H9 (cell line): Measurements from ENCODE around the gene ELANE. TPM values are rescaled to one million over a fixed set of nuclear protein-coding genes. Genes with fewer than 3 reads are reported as not detected.

Experiments used
- DNase-seq: peaks from one replicate; pipeline ENCODE4 v3.0.0-alpha.2; 2017
- H2AFZ ChIP-seq: one replicate; pipeline ENCODE4 v1.6.1; 2013; ENCODE audit warnings: mild to moderate bottlenecking, low read length, control low read depth, moderate library complexity
- H2AK5ac ChIP-seq: 2 replicates; pipeline ENCODE4 v1.6.1; 2013; ENCODE audit warnings: low read length, control low read depth, mixed read lengths; ENCODE audit not compliant: insufficient read length
- H2BK120ac ChIP-seq: one replicate; pipeline ENCODE4 v1.6.1; 2013; ENCODE audit warnings: low read depth, mild to moderate bottlenecking, low read length, control low read depth, inconsistent platforms; ENCODE audit not compliant: poor library complexity, severe bottlenecking
- H2BK12ac ChIP-seq: 2 replicates; pipeline ENCODE4 v1.6.1; 2013; ENCODE audit warnings: low read length, control low read depth, mixed read lengths, low read depth; ENCODE audit not compliant: insufficient read length
- H2BK15ac ChIP-seq: 2 replicates; pipeline ENCODE4 v1.6.1; 2013; ENCODE audit warnings: low read depth, low read length, control low read depth
- H2BK20ac ChIP-seq: one replicate; pipeline ENCODE4 v1.6.1; 2013; ENCODE audit warnings: low read depth, mild to moderate bottlenecking, low read length, control low read depth, inconsistent platforms; ENCODE audit not compliant: poor library complexity, severe bottlenecking
- H2BK5ac ChIP-seq: 2 replicates; pipeline ENCODE4 v1.6.1; 2013; ENCODE audit warnings: low read length, control low read depth, mixed read lengths; ENCODE audit not compliant: insufficient read length
- H3K14ac ChIP-seq: 2 replicates; pipeline ENCODE4 v1.6.1; 2013; ENCODE audit warnings: low read length, control low read depth; ENCODE audit not compliant: insufficient read depth
- H3K18ac ChIP-seq: 2 replicates; pipeline ENCODE4 v1.6.1; 2013; ENCODE audit warnings: low read depth, mild to moderate bottlenecking, mixed read lengths, low read length, control low read depth; ENCODE audit not compliant: insufficient read length
- H3K23ac ChIP-seq: 2 replicates; pipeline ENCODE4 v1.6.1; 2013; ENCODE audit warnings: low read length, control low read depth, mixed read lengths, low read depth; ENCODE audit not compliant: insufficient read length
- H3K23me2 ChIP-seq: 2 replicates; pipeline ENCODE4 v1.6.1; 2013; ENCODE audit warnings: low read depth, mild to moderate bottlenecking, mixed read lengths, low read length, control low read depth; ENCODE audit not compliant: insufficient read length, poor library complexity, severe bottlenecking
- H3K27ac ChIP-seq: 2 replicates; pipeline ENCODE4 v1.5.1; 2013; ENCODE audit warnings: low read length, control low read depth, mixed read lengths, low read depth; ENCODE audit not compliant: insufficient read length
- H3K27me3 ChIP-seq: 2 replicates; pipeline ENCODE4 v1.6.1; 2013; ENCODE audit warnings: low read length, control low read depth, inconsistent platforms; ENCODE audit not compliant: insufficient read depth
- H3K4ac ChIP-seq: 2 replicates; pipeline ENCODE4 v1.6.1; 2013; ENCODE audit warnings: low read depth, mild to moderate bottlenecking, control low read depth, inconsistent platforms, low read length, moderate library complexity
- H3K4me1 ChIP-seq: 2 replicates; pipeline ENCODE4 v1.6.1; 2013; ENCODE audit warnings: low read length, control low read depth, inconsistent platforms; ENCODE audit not compliant: insufficient read depth
- H3K4me2 ChIP-seq: 2 replicates; pipeline ENCODE4 v1.6.1; 2013; ENCODE audit warnings: low read length, control low read depth, mixed read lengths; ENCODE audit not compliant: insufficient read length, insufficient read depth
- H3K56ac ChIP-seq: 2 replicates; pipeline ENCODE4 v1.6.1; 2013; ENCODE audit warnings: low read depth, mild to moderate bottlenecking, mixed read lengths, low read length, control low read depth; ENCODE audit not compliant: insufficient read length
- H3K79me1 ChIP-seq: 2 replicates; pipeline ENCODE4 v1.6.1; 2013; ENCODE audit warnings: low read depth, mild to moderate bottlenecking, moderate library complexity, low read length, control low read depth, inconsistent platforms; ENCODE audit not compliant: insufficient read depth, poor library complexity, severe bottlenecking
- H3K79me2 ChIP-seq: 2 replicates; pipeline ENCODE4 v1.6.1; 2013; ENCODE audit warnings: low read length, control low read depth, inconsistent platforms; ENCODE audit not compliant: insufficient read depth
- H3K9ac ChIP-seq: 2 replicates; pipeline ENCODE4 v1.6.1; 2013; ENCODE audit warnings: low read length, control low read depth, mixed read lengths; ENCODE audit not compliant: insufficient read length; ENCODE audit errors: extremely low read depth
- H3K9me3 ChIP-seq: one replicate; pipeline ENCODE4 v1.6.1; 2013; ENCODE audit warnings: low read depth, low read length, inconsistent platforms; ENCODE audit not compliant: control insufficient read depth
- H3T11ph ChIP-seq: one replicate; pipeline ENCODE4 v1.6.1; 2013; ENCODE audit warnings: mild to moderate bottlenecking, low read length, control low read depth, inconsistent platforms
- H4K20me1 ChIP-seq: one replicate; pipeline ENCODE4 v1.6.1; 2013; ENCODE audit not compliant: control insufficient read depth, insufficient read length, insufficient read depth
- H4K5ac ChIP-seq: 2 replicates; pipeline ENCODE4 v1.6.1; 2013; ENCODE audit warnings: low read depth, mild to moderate bottlenecking, mixed read lengths, low read length, control low read depth; ENCODE audit not compliant: insufficient read length
- H4K8ac ChIP-seq: replicated peaks from 2 replicates; pipeline ENCODE4 v1.6.1; 2013; ENCODE audit warnings: low read length, control low read depth, mixed read lengths, low read depth; ENCODE audit not compliant: insufficient read length
- H4K91ac ChIP-seq: 2 replicates; pipeline ENCODE4 v1.6.1; 2013; ENCODE audit warnings: low read depth, mild to moderate bottlenecking, moderate library complexity, mixed read lengths, low read length, control low read depth; ENCODE audit not compliant: insufficient read length
- H3K27ac Mint-ChIP-seq, 3 experiments: 2 replicates in 2 of 3; 3 replicates in 1 of 3; pipeline ENCODE4 v1.8.0; 2020 to 2021; ENCODE audit warnings: mixed read lengths in 3 of 3, mild to moderate bottlenecking in 1 of 3, moderate library complexity in 1 of 3
- H3K27me3 Mint-ChIP-seq: 2 replicates; pipeline ENCODE4 v1.8.0; 2021; ENCODE audit warnings: low read depth, mild to moderate bottlenecking, moderate library complexity, mixed read lengths
- H3K36me3 Mint-ChIP-seq, 3 experiments: 2 replicates in 2 of 3; 3 replicates in 1 of 3; pipeline ENCODE4 v1.8.0; 2020 to 2021; ENCODE audit warnings: low read depth in 3 of 3, mixed read lengths in 3 of 3; ENCODE audit not compliant: insufficient read depth in 1 of 3
- H3K4me1 Mint-ChIP-seq, 2 experiments: 2 replicates each; pipeline ENCODE4 v1.8.0; 2020; ENCODE audit warnings: mixed read lengths in 2 of 2
- H3K4me3 Mint-ChIP-seq, 2 experiments: 2 replicates in 1 of 2; 3 replicates in 1 of 2; pipeline ENCODE4 v1.8.0; 2020 to 2021; ENCODE audit warnings: mild to moderate bottlenecking in 2 of 2, mixed read lengths in 2 of 2, moderate library complexity in 1 of 2
- H3K9me3 Mint-ChIP-seq, 2 experiments: 2 replicates in 1 of 2; 3 replicates in 1 of 2; pipeline ENCODE4 v1.8.0; 2020; ENCODE audit warnings: mild to moderate bottlenecking in 2 of 2, mixed read lengths in 2 of 2, moderate library complexity in 1 of 2
- WGBS: extraction: QIAGEN DNeasy Blood & Tissue Kit; methylation state at CpG from one replicate; pipeline ENCODE4 v1.1.7; 2013; ENCODE audit warnings: missing lambda C conversion rate, low lambda C conversion rate, mixed read lengths; ENCODE audit not compliant: insufficient read length; ENCODE audit errors: extremely low coverage; 5-methylcytosine and 5-hydroxymethylcytosine counted together
- total RNA-seq: library from RNA; stranded (reverse); gene quantifications from 2 replicates; pipeline ENCODE4 v1.2.1, GENCODE V29; 2021
- TF ChIP-seq, protein P1 (sequence below): fragments of 200-600 bp; sonication (generic); conservative IDR thresholded peaks from 3 replicates; pipeline ENCODE4 v1.8.0; 2021; ENCODE audit warnings: antibody characterized with exemption, mild to moderate bottlenecking

The ELANE gene
- total RNA-seq, 1 experiment from 2014 or later = not detected

DNA sequence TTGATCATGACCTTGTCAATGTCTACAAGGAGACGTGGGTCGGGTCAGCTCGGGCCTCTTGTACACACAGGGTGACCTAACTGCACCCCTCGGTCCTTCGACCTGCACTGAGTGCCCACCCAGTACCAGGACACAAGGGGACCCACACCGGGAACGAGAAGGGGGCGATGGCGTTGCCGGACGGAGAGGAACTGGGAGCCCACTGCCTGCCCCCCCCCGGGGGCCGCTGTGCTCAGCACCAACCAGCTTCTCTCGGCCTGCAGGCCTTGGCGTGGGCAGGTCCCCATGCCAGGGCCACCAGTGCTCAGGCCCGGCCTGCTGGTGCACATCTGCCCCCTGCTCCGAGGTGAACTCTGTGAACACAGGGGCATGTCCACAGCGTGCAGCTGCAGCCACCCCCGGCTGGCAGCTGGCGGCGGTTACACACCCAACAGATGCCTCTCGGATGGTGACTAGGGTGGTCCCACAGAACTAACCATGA, 21.5 kb downstream of the ELANE start:
- no peak overlapping the region for H3K23ac ChIP-seq
- Mint-ChIP-seq H3K4me3 (no peak overlapping the region), H3K27ac (peak overlapping the region; percentile 65 to 81 (median 79); a peak in 1 of 7 replicates)

More for the DNA sequence above, 21.5 kb downstream of the ELANE start:
- no peak overlapping the region for H4K91ac ChIP-seq
- no peak overlapping the region for H3K27ac ChIP-seq
- peaks cover 6 to 7% of the 10 kb centered on the region in 2 experiments for H3K9me3 Mint-ChIP-seq
- H3K4me1 Mint-ChIP-seq = peaks cover 0 to 6% of the 10 kb centered on the region in 2 experiments; a peak in 2 of 4 replicates
- no peak overlapping the region for H3K14ac ChIP-seq
- TF ChIP-seq, protein P1, sequence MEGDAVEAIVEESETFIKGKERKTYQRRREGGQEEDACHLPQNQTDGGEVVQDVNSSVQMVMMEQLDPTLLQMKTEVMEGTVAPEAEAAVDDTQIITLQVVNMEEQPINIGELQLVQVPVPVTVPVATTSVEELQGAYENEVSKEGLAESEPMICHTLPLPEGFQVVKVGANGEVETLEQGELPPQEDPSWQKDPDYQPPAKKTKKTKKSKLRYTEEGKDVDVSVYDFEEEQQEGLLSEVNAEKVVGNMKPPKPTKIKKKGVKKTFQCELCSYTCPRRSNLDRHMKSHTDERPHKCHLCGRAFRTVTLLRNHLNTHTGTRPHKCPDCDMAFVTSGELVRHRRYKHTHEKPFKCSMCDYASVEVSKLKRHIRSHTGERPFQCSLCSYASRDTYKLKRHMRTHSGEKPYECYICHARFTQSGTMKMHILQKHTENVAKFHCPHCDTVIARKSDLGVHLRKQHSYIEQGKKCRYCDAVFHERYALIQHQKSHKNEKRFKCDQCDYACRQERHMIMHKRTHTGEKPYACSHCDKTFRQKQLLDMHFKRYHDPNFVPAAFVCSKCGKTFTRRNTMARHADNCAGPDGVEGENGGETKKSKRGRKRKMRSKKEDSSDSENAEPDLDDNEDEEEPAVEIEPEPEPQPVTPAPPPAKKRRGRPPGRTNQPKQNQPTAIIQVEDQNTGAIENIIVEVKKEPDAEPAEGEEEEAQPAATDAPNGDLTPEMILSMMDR = no peak
- no peak overlapping the region for H2BK20ac ChIP-seq
- no peaks in the 10 kb centered on the region for H3K79me1 ChIP-seq
- H3K9ac ChIP-seq = no peak overlapping the region
- no peak overlapping the region for H2BK12ac ChIP-seq
- H3K9me3 ChIP-seq = no peaks in the 10 kb centered on the region
- no peak overlapping the region for H2BK15ac ChIP-seq
- H3K27me3 ChIP-seq = no peaks in the 10 kb centered on the region
- H2AK5ac ChIP-seq = no peak overlapping the region
- no peaks in the 10 kb centered on the region for H3K4me1 ChIP-seq
- no peak overlapping the region for H3K4me2 ChIP-seq
- H3K36me3 Mint-ChIP-seq = peaks cover 23 to 51% (median 39%) of the 10 kb centered on the region in 3 experiments
- no peak overlapping the region for H3K18ac ChIP-seq
- no peak overlapping the region for H2AFZ ChIP-seq
- no peaks in the 10 kb centered on the region for H4K20me1 ChIP-seq
- no peak overlapping the region for H3K4ac ChIP-seq
- H3K27me3 Mint-ChIP-seq = no peaks in the 10 kb centered on the region; the same call in 1 of the 2 replicates
- H4K8ac ChIP-seq = no peak overlapping the region
- H4K5ac ChIP-seq = no peak overlapping the region
- H3T11ph ChIP-seq = no peak overlapping the region
- no peaks in the 10 kb centered on the region for H3K79me2 ChIP-seq
- H2BK120ac ChIP-seq = no peak overlapping the region
- H2BK5ac ChIP-seq = no peak overlapping the region
- no peaks in the 10 kb centered on the region for H3K23me2 ChIP-seq
- WGBS = no CpG with 5 or more reads among the region's 22 CpGs
- no peak for DNase-seq
- no peak overlapping the region for H3K56ac ChIP-seq
